BJ (cell line): ENCODE results near the gene SNU13. TPM values are rescaled to one million over a fixed set of nuclear protein-coding genes. Genes with fewer than 3 reads are reported as not detected.
"Not testable (repeated sequence)": the region's sequence is repeated elsewhere in the genome, so short reads cannot be mapped to it uniquely, and the experiment has no call there.

Source experiments
- CTCF ChIA-PET: fragments of 350-600 bp; formaldehyde crosslinking; extraction: SDS; loops from one replicate; lab custom pipeline; 2021; ENCODE audit warnings: antibody characterized with exemption, inconsistent platforms; lab: Yijun Ruan, JAX
- POLR2A ChIA-PET: fragments of 300-600 bp; sonication (Branson Sonifier 250); formaldehyde crosslinking; extraction: SDS; loops from one replicate; lab custom pipeline; 2021; ENCODE audit warnings: antibody characterized with exemption; lab: Charles Lee
- DNase-seq: peaks from one replicate; pipeline ENCODE4 v3.0.0-alpha.2; 2011; ENCODE audit warnings: low read depth
- H3K27me3 ChIP-seq: 2 replicates; pipeline ENCODE4 v1.6.0; 2011; ENCODE audit warnings: low read length; ENCODE audit not compliant: control insufficient read depth, insufficient read depth
- H3K36me3 ChIP-seq: 2 replicates; pipeline ENCODE4 v1.5.1; 2011; ENCODE audit warnings: low read length; ENCODE audit not compliant: control insufficient read depth, insufficient read depth
- H3K4me3 ChIP-seq: 2 replicates; pipeline ENCODE4 v1.5.1; 2011; ENCODE audit warnings: low read depth, mild to moderate bottlenecking, control low read depth, low read length
- CTCF ChIP-seq: IDR thresholded peaks from 2 replicates; pipeline ENCODE4 v1.5.1; 2011; ENCODE audit warnings: low read depth, mild to moderate bottlenecking, control low read depth, inconsistent platforms, low read length, moderate library complexity; ENCODE audit not compliant: insufficient read depth
- polyA plus RNA-seq: library from polyadenylated mRNA; depleted of rRNA; stranded (reverse); fragments of >200 nt; gene quantifications from 2 replicates; pipeline ENCODE4 v1.2.3, GENCODE V29; 2011

The SNU13 gene
- polyA plus RNA-seq, 1 experiment = 327 TPM

- H3K4me3 ChIP-seq = peak overlapping the region; percentile 54
- DNase-seq = no peak
- no peaks in the 10 kb centered on the region for H3K27me3 ChIP-seq
- POLR2A ChIA-PET = no interaction called here
- no peak for TF ChIP-seq CTCF
- CTCF ChIA-PET = no interaction called here
- H3K36me3 ChIP-seq = peaks cover 5% of the 10 kb centered on the region
Observed at GRCh38 chr22:41682033-41682807, 6.4 kb downstream of the SNU13 start.

DNA sequence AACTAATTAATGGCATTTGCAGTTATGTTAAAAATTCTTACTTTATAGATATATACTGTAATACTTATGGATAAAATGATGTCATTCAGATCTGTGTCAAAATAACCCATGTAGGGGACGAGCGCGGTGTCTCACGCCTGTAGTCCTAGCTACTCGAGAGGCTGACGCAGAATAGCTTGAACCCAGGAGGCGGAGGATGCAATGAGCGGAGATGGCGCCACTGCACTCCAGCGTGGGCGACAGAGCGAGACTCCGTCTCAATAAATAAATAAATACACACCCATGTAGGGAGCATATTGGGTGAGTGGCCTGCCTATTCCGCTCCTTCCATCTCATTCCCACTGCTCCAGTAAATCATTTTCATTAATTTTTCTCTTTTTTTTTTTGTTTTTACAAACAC lies 7.1 kb downstream of the SNU13 start:
- peaks cover 5% of the 10 kb centered on the region for H3K36me3 ChIP-seq
- no peaks in the 10 kb centered on the region for H3K27me3 ChIP-seq
- DNase-seq = no peak
- POLR2A ChIA-PET = no interaction called here
- H3K4me3 ChIP-seq = peak overlapping the region; percentile 54
- CTCF ChIA-PET = interaction anchor here (1.0 to 1.6 kb wide), 2 partner anchors 15 to 259 kb away, joined by 3 to 4 read pairs; no protein-coding TSS in a partner anchor
- TF ChIP-seq CTCF = no peak

DNA sequence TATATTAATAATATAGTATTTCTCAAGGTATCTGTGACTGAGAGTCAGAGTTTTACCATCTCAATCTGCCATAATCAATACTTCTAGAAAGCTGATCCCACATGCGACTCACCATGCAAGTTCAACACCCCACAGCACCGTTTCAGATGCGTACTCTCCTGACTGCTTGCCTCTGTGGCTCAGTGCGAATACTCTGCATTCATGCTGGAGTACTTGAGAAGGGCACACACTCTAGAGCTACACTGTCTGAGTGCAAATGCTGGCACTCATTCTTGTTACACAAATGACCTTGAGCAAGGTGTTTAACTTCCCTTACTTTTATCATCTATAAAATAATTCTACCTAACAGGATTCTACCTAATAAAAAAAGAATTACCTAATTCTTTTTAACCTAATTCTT lies 12.5 kb downstream of the SNU13 start:
- CTCF ChIA-PET = interaction anchor here (2.8 kb wide), 1 partner anchor 21 kb away, joined by 8 read pairs; no protein-coding TSS in a partner anchor
- peaks cover 22% of the 10 kb centered on the region for H3K36me3 ChIP-seq
- POLR2A ChIA-PET = no interaction called here

GRCh38 chr22:41674846-41675340 lies 13.8 kb downstream of the SNU13 start:
- no peaks in the 10 kb centered on the region for H3K27me3 ChIP-seq
- no peak overlapping the region for H3K4me3 ChIP-seq
- peaks cover 22% of the 10 kb centered on the region for H3K36me3 ChIP-seq
- ChIA-PET CTCF (no interaction called here), POLR2A (no interaction called here)
- no peak for TF ChIP-seq CTCF
- DNase-seq = no peak

More for the DNA sequence above, 12.5 kb downstream of the SNU13 start:
- DNase-seq = no peak
- TF ChIP-seq CTCF = no peak
- Histone ChIP-seq H3K27me3 (no peaks in the 10 kb centered on the region), H3K4me3 (no peak overlapping the region)

- H3K4me3 ChIP-seq = no peak overlapping the region
- H3K36me3 ChIP-seq = peaks cover 17% of the 10 kb centered on the region
- H3K27me3 ChIP-seq = no peaks in the 10 kb centered on the region
- no peak for DNase-seq
- peak; percentile 52 for TF ChIP-seq CTCF
- CTCF ChIA-PET = interaction anchor here (0.5 to 1.6 kb wide), 6 partner anchors 13 to 964 kb away, joined by 3 to 4 read pairs (median 4); no protein-coding TSS in a partner anchor
- POLR2A ChIA-PET = interaction anchor here (0.6 kb wide), 1 partner anchor 15 kb away, joined by 3 read pairs; no protein-coding TSS in a partner anchor
Observed at GRCh38 chr22:41672780-41673509, 15.7 kb downstream of the SNU13 start.

DNA sequence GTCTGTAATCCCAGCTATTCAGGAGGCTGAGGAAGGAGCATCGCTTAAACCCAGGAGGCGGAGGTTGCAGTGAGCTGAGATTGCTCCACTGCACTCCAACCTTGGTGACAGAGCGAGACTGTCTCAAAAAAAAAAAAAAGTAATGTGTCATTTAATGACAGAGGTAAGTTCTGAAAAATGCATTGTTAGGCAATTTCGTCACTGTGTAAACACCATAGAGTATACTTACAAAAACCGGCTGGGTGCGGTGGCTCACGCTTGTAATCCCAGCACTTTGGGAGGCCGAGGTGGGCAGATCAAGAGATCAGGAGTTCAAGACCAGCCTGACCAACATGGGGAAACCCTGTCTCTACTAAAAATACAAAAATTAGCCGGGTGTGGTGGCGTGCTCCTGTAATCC lies 16.6 kb downstream of the SNU13 start:
- POLR2A ChIA-PET, DNase-seq, H3K27me3 ChIP-seq, H3K4me3 ChIP-seq: not testable (repeated sequence)
- CTCF ChIA-PET = interaction anchor here (1.0 to 1.6 kb wide), 4 partner anchors 12 to 25 kb away, joined by 3 to 4 read pairs (median 4); no protein-coding TSS in a partner anchor
- peaks cover 16% of the 10 kb centered on the region for H3K36me3 ChIP-seq
